PC-3 (cell line): ENCODE data around the gene KCTD16. TPM values are rescaled to one million over a fixed set of nuclear protein-coding genes. Genes with fewer than 3 reads are reported as not detected.

Source experiments
- ATAC-seq: fragments of 200-7000 bp; cut with Tn5 transposase; 2 replicates; pipeline ENCODE4 v1.9.1; 2020; ENCODE audit warnings: mild to moderate bottlenecking, moderate library complexity
- BruUV-seq: library from RNA; stranded (reverse); fragments of 400-500 nt; replicated peaks from 2 replicates; lab custom pipeline; 2021; lab: Mats Ljungman, UMichigan
- CTCF ChIA-PET: fragments of 300-600 bp; sonication (Branson Sonifier 250); formaldehyde crosslinking; loops from one replicate; lab custom pipeline; 2022; ENCODE audit warnings: antibody characterized with exemption; lab: Charles Lee
- POLR2A ChIA-PET: fragments of 300-600 bp; sonication (Branson Sonifier 250); formaldehyde crosslinking; loops from one replicate; lab custom pipeline; 2022; ENCODE audit warnings: antibody characterized with exemption; ENCODE audit not compliant: unreplicated experiment; lab: Charles Lee
- DNase-seq: peaks from one replicate; pipeline ENCODE4 v3.0.0-alpha.2; 2015
- H2AFZ ChIP-seq: fragments of 300-600 bp; sonication (generic); 2 replicates; pipeline ENCODE4 v1.6.0; 2016; ENCODE audit warnings: antibody characterized with exemption, low read length
- H3F3A ChIP-seq: fragments of 300-600 bp; sonication (generic); one replicate; pipeline ENCODE4 v1.6.0; 2017; ENCODE audit warnings: antibody characterized with exemption, low read length, control low read depth, mild to moderate bottlenecking; ENCODE audit not compliant: unreplicated experiment
- H3K27ac ChIP-seq: fragments of 300-600 bp; sonication (generic); 2 replicates; pipeline ENCODE4 v1.5.1; 2016; ENCODE audit warnings: mild to moderate bottlenecking, low read length
- H3K27me3 ChIP-seq: fragments of 300-600 bp; sonication (generic); 2 replicates; pipeline ENCODE4 v1.6.1; 2016; ENCODE audit warnings: low read length, mixed read lengths
- H3K36me3 ChIP-seq: fragments of 300-600 bp; sonication (generic); 2 replicates; pipeline ENCODE4 v1.6.1; 2016; ENCODE audit warnings: low read depth, mixed run types, low read length, mixed read lengths
- H3K4me1 ChIP-seq: fragments of 300-600 bp; sonication (generic); 2 replicates; pipeline ENCODE4 v1.5.1; 2016; ENCODE audit warnings: low read length; ENCODE audit not compliant: insufficient read depth
- H3K4me2 ChIP-seq: fragments of 300-600 bp; sonication (generic); 2 replicates; pipeline ENCODE4 v1.6.0; 2016; ENCODE audit warnings: low read length
- H3K4me3 ChIP-seq: fragments of 300-600 bp; sonication (generic); 2 replicates; pipeline ENCODE4 v1.5.1; 2016; ENCODE audit warnings: mild to moderate bottlenecking, low read length, mixed read lengths
- H3K79me2 ChIP-seq: fragments of 300-600 bp; sonication (generic); 2 replicates; pipeline ENCODE4 v1.6.1; 2017; ENCODE audit warnings: low read length, mixed read lengths
- H3K9ac ChIP-seq: fragments of 300-600 bp; sonication (generic); 2 replicates; pipeline ENCODE4 v1.6.0; 2016; ENCODE audit warnings: mild to moderate bottlenecking, low read length
- H3K9me2 ChIP-seq: fragments of 300-600 bp; sonication (generic); replicated peaks from 2 replicates; pipeline ENCODE4 v1.6.1; 2016; ENCODE audit warnings: mixed run types, low read length, mixed read lengths
- H3K9me3 ChIP-seq: fragments of 300-600 bp; sonication (generic); 2 replicates; pipeline ENCODE4 v1.6.1; 2016; ENCODE audit warnings: low read length, mixed read lengths
- H4K20me1 ChIP-seq: fragments of 300-600 bp; sonication (generic); 2 replicates; pipeline ENCODE4 v1.6.1; 2016; ENCODE audit warnings: low read length, mixed read lengths
- CTCF ChIP-seq: fragments of 300-600 bp; sonication (generic); conservative IDR thresholded peaks from 2 replicates; pipeline ENCODE4 v1.5.1; 2017; ENCODE audit warnings: antibody characterized with exemption, low read depth, mild to moderate bottlenecking, low read length
- EZH2 ChIP-seq: fragments of 300-600 bp; sonication (generic); IDR thresholded peaks from one replicate; pipeline ENCODE4 v1.6.1; 2017; ENCODE audit warnings: antibody characterized with exemption, mild to moderate bottlenecking, low read length; ENCODE audit not compliant: unreplicated experiment
- EZH2phosphoT487 ChIP-seq: fragments of 300-600 bp; sonication (generic); IDR thresholded peaks from 2 replicates; pipeline ENCODE4 v1.6.1; 2018; ENCODE audit warnings: mild to moderate bottlenecking, antibody characterized with exemption, low read length, borderline replicate concordance
- intact Hi-C: fragments of 100-400 bp; cut with micrococcal nuclease; formaldehyde crosslinking; loops from 2 replicates; pipeline ENCODE4 v1.9.0; 2023
- total RNA-seq: library from RNA; depleted of rRNA; stranded (reverse); fragments of >200 nt; gene quantifications from 2 replicates; pipeline ENCODE4 v1.2.3, GENCODE V29; 2014

Gene KCTD16
- total RNA-seq, 1 experiment from 2014 or later = not detected

DNA sequence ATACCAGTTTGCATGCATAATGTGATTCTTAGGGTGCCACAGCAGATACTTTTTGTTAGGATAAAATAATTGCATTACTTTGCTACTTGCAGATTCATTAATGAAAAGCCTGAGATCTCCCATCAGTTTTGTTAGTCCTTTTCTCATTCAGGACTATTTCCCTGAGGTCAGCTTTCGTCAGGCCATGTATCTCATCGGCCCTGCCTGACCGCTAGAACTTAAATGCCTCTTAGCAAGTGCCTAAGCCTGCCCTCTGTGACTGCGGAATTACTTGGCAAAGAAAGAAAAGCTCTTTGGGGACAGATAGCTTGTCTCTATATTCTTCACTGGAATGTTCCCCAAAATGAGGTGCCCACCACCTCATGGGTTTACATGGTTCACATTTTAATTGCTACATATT, 147.8 kb downstream of the KCTD16 start:
- Histone ChIP-seq H3K36me3 (no peaks in the 10 kb centered on the region), H2AFZ (no peak overlapping the region), H3K27me3 (peaks cover 19% of the 10 kb centered on the region), H3K9me2 (no peaks in the 10 kb centered on the region), H3K9me3 (no peaks in the 10 kb centered on the region), H3K79me2 (no peaks in the 10 kb centered on the region), H3K9ac (no peak overlapping the region), H3K4me3 (no peak overlapping the region), H4K20me1 (no peaks in the 10 kb centered on the region), H3K4me2 (no peak overlapping the region), H3K27ac (no peak overlapping the region), H3K4me1 (no peaks in the 10 kb centered on the region), H3F3A (no peaks in the 10 kb centered on the region)
- intact Hi-C loops = no loop called here
- POLR2A ChIA-PET = no interaction called here
- TF ChIP-seq CTCF (no peak), EZH2 (no peak), EZH2phosphoT487 (no peak)
- no TSS peak for BruUV-seq
- CTCF ChIA-PET = no interaction called here
- DNase-seq (no peak), ATAC-seq (no peak)

DNA sequence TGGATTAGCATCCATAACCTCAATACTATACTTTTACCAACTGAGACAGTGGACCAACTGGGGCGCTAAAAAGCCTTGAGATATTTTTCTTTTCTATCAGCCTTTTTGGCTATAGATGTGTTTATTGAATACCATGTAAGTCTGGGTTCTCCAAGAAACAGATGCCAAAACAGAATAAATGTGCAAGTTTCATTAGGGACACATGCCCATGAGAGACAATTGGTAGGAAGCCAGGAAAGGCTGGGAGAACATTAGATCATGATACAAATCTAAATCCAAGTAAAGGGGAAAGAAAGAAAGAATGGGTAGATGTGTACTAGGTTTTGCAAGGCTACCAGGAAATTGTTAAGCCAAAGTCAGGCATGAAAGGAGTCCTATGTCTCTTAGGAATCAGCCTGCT, 152.5 kb downstream of the KCTD16 start:
- DNase-seq (no peak), ATAC-seq (no peak)
- no peaks in the 10 kb centered on the region for H4K20me1 ChIP-seq
- H2AFZ ChIP-seq = no peak overlapping the region
- H3K4me1 ChIP-seq = no peaks in the 10 kb centered on the region
- H3K79me2 ChIP-seq = no peaks in the 10 kb centered on the region
- no peaks in the 10 kb centered on the region for H3K36me3 ChIP-seq
- no peaks in the 10 kb centered on the region for H3K9me3 ChIP-seq
- H3K9me2 ChIP-seq = no peaks in the 10 kb centered on the region
- no TSS peak for BruUV-seq
- intact Hi-C loops = no loop called here
- TF ChIP-seq EZH2 = no peak
- TF ChIP-seq EZH2phosphoT487 = no peak
- no peak for TF ChIP-seq CTCF
- 0 out of 2 replicates have a peak, but pooled peaks cover 11% of the 10 kb centered on the region for H3K27me3 ChIP-seq
- POLR2A ChIA-PET = no interaction called here
- no peak overlapping the region for H3K9ac ChIP-seq
- CTCF ChIA-PET = no interaction called here
- no peak overlapping the region for H3K4me2 ChIP-seq
- no peak overlapping the region for H3K4me3 ChIP-seq
- no peaks in the 10 kb centered on the region for H3F3A ChIP-seq
- no peak overlapping the region for H3K27ac ChIP-seq

GRCh38 chr5:144325532-144325931, 154.9 kb downstream of the KCTD16 start:
- ATAC-seq (no peak), DNase-seq (no peak)
- Histone ChIP-seq H3K4me3 (no peak overlapping the region), H2AFZ (no peak overlapping the region), H3K4me2 (no peak overlapping the region), H4K20me1 (no peaks in the 10 kb centered on the region), H3K27me3 (0 out of 2 replicates have a peak, but pooled peaks cover 5% of the 10 kb centered on the region), H3K9ac (no peak overlapping the region), H3F3A (no peaks in the 10 kb centered on the region), H3K27ac (no peak overlapping the region), H3K4me1 (no peaks in the 10 kb centered on the region), H3K9me3 (no peaks in the 10 kb centered on the region), H3K36me3 (no peaks in the 10 kb centered on the region), H3K9me2 (no peaks in the 10 kb centered on the region), H3K79me2 (no peaks in the 10 kb centered on the region)
- TF ChIP-seq EZH2 (no peak), CTCF (no peak), EZH2phosphoT487 (no peak)
- CTCF ChIA-PET = no interaction called here
- no TSS peak for BruUV-seq
- intact Hi-C loops = no loop called here
- POLR2A ChIA-PET = no interaction called here
